KOPT-K1 (cell line): ENCODE results near the gene WLS.

Experiments
- H3K27ac ChIP-seq: fragments of 200-600 bp; sonication (generic); 2 replicates; pipeline ENCODE4 v1.5.1; 2016; ENCODE audit warnings: antibody characterized with exemption, mild to moderate bottlenecking, low read depth, low read length; ENCODE audit not compliant: poor library complexity, severe bottlenecking
- H3K36me3 ChIP-seq: fragments of 200-600 bp; sonication (generic); 2 replicates; pipeline ENCODE4 v1.5.1; 2017; ENCODE audit warnings: antibody characterized with exemption, mild to moderate bottlenecking, low read length, moderate library complexity; ENCODE audit not compliant: insufficient read depth
- H3K9me3 ChIP-seq: fragments of 200-600 bp; sonication (generic); 2 replicates; pipeline ENCODE4 v1.5.1; 2017; ENCODE audit warnings: antibody characterized with exemption, low read length, mild to moderate bottlenecking; ENCODE audit not compliant: insufficient read depth, poor library complexity, severe bottlenecking

Gene WLS

DNA sequence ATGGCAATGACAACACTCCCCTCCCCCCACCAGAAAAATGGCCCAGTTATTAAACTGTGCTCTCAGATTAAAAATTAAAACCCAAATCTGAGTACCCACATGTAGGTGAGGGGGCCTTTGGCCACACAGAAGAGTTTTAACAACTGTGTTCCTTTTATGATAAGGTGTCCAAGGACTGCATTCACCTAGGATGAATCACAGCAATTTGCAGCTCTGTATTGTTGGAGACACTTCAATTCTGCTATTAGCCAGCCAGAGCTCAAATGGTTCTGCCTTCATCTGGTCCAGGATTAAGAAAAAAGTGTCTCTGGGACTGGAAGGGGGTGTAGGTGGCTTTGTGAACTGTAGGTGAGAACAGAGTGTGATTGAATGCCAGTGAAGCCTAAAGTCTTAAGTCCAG, 138.6 kb downstream of the WLS start:
- Histone ChIP-seq H3K27ac (no peak overlapping the region), H3K36me3 (no peaks in the 10 kb centered on the region), H3K9me3 (no peaks in the 10 kb centered on the region)

DNA sequence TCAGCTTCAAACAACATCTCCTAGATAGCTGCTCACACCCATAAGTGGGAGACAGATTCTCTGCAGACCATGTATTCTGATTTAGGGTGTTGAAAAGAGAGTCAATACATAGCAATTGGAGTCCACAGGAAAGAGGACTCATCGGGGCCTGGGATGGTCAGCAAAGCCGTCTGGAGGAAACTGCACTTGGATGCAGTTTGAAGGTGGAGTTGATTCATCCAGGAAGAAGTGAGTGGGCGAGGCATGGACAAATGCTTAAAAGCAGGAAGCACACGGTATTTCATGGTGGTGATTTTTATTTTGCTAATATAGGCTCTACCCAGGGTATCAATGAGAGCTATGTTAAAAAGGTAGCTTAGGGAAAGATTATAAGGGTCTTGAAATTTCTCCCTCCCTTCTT, 145.1 kb downstream of the WLS start:
- Histone ChIP-seq H3K9me3 (no peaks in the 10 kb centered on the region), H3K36me3 (no peaks in the 10 kb centered on the region), H3K27ac (no peak overlapping the region)

DNA sequence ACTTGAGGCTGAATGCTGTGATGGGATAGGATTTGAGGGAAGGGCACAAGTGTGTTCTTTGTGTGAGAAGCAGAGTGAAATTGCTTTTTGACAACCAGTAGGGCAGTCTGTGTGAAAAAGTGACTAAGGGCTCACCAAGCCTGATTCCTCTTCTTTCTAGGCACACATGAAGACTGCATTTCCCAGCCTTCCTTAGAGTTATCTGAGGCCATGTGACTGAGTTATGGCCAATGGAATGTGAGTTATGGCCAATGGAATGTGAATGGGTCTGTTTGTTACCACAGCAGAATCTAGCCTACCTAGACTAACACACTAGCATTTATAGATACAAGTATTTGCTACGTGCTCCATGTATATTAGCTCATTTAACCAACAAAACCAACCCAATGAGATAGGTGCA, 146.6 kb downstream of the WLS start:
- no peaks in the 10 kb centered on the region for H3K9me3 ChIP-seq
- no peak overlapping the region for H3K27ac ChIP-seq
- no peaks in the 10 kb centered on the region for H3K36me3 ChIP-seq

DNA sequence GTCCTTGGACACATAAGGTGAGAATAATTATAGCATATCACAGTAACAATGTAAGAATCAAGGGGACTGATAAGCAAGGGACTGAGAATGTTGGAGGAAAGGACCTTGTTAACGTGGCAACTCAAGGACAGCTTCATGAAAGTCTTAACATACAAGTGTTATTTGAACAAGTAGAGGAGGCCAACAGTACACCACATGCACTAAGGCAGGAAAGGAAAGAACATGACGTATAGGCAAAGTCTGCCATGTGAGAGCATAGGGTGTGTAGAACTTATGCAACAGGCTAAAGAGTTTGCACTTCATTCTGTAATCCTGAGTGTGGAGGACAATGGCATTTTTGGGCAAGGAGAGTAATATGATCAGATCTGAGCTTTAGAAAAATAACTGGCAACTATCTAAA, 148.6 kb downstream of the WLS start:
- no peaks in the 10 kb centered on the region for H3K36me3 ChIP-seq
- H3K9me3 ChIP-seq, result no peaks in the 10 kb centered on the region
- no peak overlapping the region for H3K27ac ChIP-seq

DNA sequence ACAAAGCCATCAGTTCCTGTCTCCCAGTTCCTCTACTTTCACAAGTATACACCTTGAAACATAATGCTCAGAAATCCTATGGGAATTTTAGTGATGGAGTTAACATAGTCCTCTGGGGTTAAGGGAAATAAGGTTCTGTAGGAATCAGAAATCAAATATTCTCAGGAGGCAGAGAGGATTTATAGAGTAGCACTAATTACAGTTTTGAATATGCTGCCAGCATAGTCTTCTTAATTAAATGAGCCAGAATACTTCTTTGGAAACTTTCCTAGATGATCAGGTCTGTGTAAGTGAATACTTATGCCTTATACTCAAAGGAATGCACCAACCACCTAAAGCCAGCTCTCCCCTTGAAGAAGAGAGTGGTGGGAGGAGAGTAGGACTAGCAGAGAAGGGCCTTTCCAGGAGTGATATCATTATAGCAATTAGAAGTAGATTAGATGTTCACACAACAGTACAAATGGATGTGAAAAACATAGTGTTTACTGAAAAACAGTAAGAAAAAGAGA, 150.5 kb downstream of the WLS start:
- Histone ChIP-seq H3K27ac (no peak overlapping the region), H3K36me3 (no peaks in the 10 kb centered on the region), H3K9me3 (no peaks in the 10 kb centered on the region)

DNA sequence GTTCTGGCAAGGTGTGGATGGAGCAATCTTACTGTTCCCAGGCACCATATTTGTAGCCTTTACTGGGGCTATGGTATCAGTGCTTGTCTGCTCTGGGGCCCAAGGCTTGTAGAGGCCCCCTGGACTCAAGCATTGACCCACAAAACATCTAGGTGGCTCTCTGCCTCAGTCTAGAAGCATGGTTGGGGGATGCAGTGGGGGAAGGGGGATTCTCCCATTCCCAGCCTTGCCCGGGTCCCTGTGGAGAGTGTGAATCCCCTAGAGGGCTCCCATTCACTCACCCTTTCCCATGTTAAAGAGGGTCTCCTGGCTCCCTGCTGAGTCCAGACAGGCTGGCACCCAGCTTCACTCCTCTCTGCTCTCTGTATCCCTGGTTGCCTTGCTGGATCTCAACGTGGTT, 153.7 kb downstream of the WLS start:
- Histone ChIP-seq H3K36me3 (no peaks in the 10 kb centered on the region), H3K27ac (no peak overlapping the region), H3K9me3 (no peaks in the 10 kb centered on the region)
